Measurements from ENCODE around the gene SLC6A18. TPM values are rescaled to one million over a fixed set of nuclear protein-coding genes. Genes with fewer than 3 reads are reported as not detected.
A peak's percentile ranks its signal among the peaks of the same experiment; 100 is the strongest.
"Not testable (repeated sequence)": the region's sequence is repeated elsewhere in the genome, so short reads cannot be mapped to it uniquely, and the experiment has no call there.

The SLC6A18 gene
- total RNA-seq, 1 donor from 2014 or later, result not detected

- H3K9me3 ChIP-seq (ENCODE audit: control insufficient read depth in 3 of 3, low read length in 3 of 3), result peaks cover 0 to 2% (median 0%) of the 10 kb centered on the region in 3 donors
- no peak overlapping the region for H3K27ac ChIP-seq (ENCODE audit: low read depth, low read length)
- H3K9ac ChIP-seq (ENCODE audit: low read depth in 1 of 3, low read length in 3 of 3), result peak overlapping the region in 1 of 3 donors; percentile 25
- H3K27me3 ChIP-seq (ENCODE audit: control insufficient read depth in 3 of 3, insufficient read depth in 3 of 3, low read length in 3 of 3), result peaks cover 13 to 32% (median 24%) of the 10 kb centered on the region in 3 donors
- peak overlapping the region in 1 of 3 donors; percentile 13 for H3K4me3 ChIP-seq (ENCODE audit: low read length in 3 of 3)
- peaks cover 0 to 11% (median 7%) of the 10 kb centered on the region in 3 donors for H3K4me1 ChIP-seq (ENCODE audit: control insufficient read depth in 3 of 3, insufficient read depth in 3 of 3, low read length in 3 of 3)
- H3K36me3 ChIP-seq (ENCODE audit: control insufficient read depth in 3 of 3, insufficient read depth in 3 of 3, low read length in 3 of 3), result no peaks in the 10 kb centered on the region
These were observed 2.9 kb downstream of the SLC6A18 start for GRCh38 chr5:1228120-1228519.

- H3K9ac ChIP-seq (ENCODE audit: low read depth in 1 of 3, low read length in 3 of 3), result not testable (repeated sequence)
- peaks cover 8 to 29% (median 24%) of the 10 kb centered on the region in 3 donors for H3K27me3 ChIP-seq (ENCODE audit: control insufficient read depth in 3 of 3, insufficient read depth in 3 of 3, low read length in 3 of 3)
These were observed 3.8 kb downstream of the SLC6A18 start for GRCh38 chr5:1229023-1229422.

GRCh38 chr5:1229822-1230221, 4.6 kb downstream of the SLC6A18 start:
- peaks cover 0 to 11% (median 7%) of the 10 kb centered on the region in 3 donors for H3K4me1 ChIP-seq (ENCODE audit: control insufficient read depth in 3 of 3, insufficient read depth in 3 of 3, low read length in 3 of 3)
- H3K4me3 ChIP-seq (ENCODE audit: low read length in 3 of 3), result no peak overlapping the region
- H3K36me3 ChIP-seq (ENCODE audit: control insufficient read depth in 3 of 3, insufficient read depth in 3 of 3, low read length in 3 of 3), result no peaks in the 10 kb centered on the region
- no peak overlapping the region for H3K9ac ChIP-seq (ENCODE audit: low read depth in 1 of 3, low read length in 3 of 3)
- no peak overlapping the region for H3K27ac ChIP-seq (ENCODE audit: low read depth, low read length)
- peaks cover 7 to 30% (median 24%) of the 10 kb centered on the region in 3 donors for H3K27me3 ChIP-seq (ENCODE audit: control insufficient read depth in 3 of 3, insufficient read depth in 3 of 3, low read length in 3 of 3)
- peaks cover 0 to 3% (median 0%) of the 10 kb centered on the region in 3 donors for H3K9me3 ChIP-seq (ENCODE audit: control insufficient read depth in 3 of 3, low read length in 3 of 3)

More at GRCh38 chr5:1229023-1229422, 3.8 kb downstream of the SLC6A18 start:
- H3K9me3 ChIP-seq (ENCODE audit: control insufficient read depth in 3 of 3, low read length in 3 of 3); H3K27ac ChIP-seq (ENCODE audit: low read depth, low read length); H3K4me3 ChIP-seq (ENCODE audit: low read length in 3 of 3); H3K36me3 ChIP-seq (ENCODE audit: control insufficient read depth in 3 of 3, insufficient read depth in 3 of 3, low read length in 3 of 3): not testable (repeated sequence)
- peaks cover 0 to 11% (median 7%) of the 10 kb centered on the region in 3 donors for H3K4me1 ChIP-seq (ENCODE audit: control insufficient read depth in 3 of 3, insufficient read depth in 3 of 3, low read length in 3 of 3)

GRCh38 chr5:1230551-1230950, 5.4 kb downstream of the SLC6A18 start:
- Histone ChIP-seq H3K9ac (ENCODE audit: low read depth in 1 of 3, low read length in 3 of 3) (no peak overlapping the region), H3K4me3 (ENCODE audit: low read length in 3 of 3) (no peak overlapping the region), H3K9me3 (ENCODE audit: control insufficient read depth in 3 of 3, low read length in 3 of 3) (peaks cover 2 to 9% (median 2%) of the 10 kb centered on the region in 3 donors), H3K27me3 (ENCODE audit: control insufficient read depth in 3 of 3, insufficient read depth in 3 of 3, low read length in 3 of 3) (peaks cover 7 to 29% (median 24%) of the 10 kb centered on the region in 3 donors), H3K36me3 (ENCODE audit: control insufficient read depth in 3 of 3, insufficient read depth in 3 of 3, low read length in 3 of 3) (no peaks in the 10 kb centered on the region), H3K27ac (ENCODE audit: low read depth, low read length) (no peak overlapping the region), H3K4me1 (ENCODE audit: control insufficient read depth in 3 of 3, insufficient read depth in 3 of 3, low read length in 3 of 3) (peaks cover 0 to 11% (median 7%) of the 10 kb centered on the region in 3 donors)

- no peak overlapping the region for H3K4me3 ChIP-seq (ENCODE audit: low read length in 3 of 3)
- H3K27ac ChIP-seq (ENCODE audit: low read depth, low read length), result no peak overlapping the region
- H3K27me3 ChIP-seq (ENCODE audit: control insufficient read depth in 3 of 3, insufficient read depth in 3 of 3, low read length in 3 of 3), result peaks cover 7 to 24% (median 21%) of the 10 kb centered on the region in 3 donors
- no peak overlapping the region for H3K9ac ChIP-seq (ENCODE audit: low read depth in 1 of 3, low read length in 3 of 3)
- no peaks in the 10 kb centered on the region for H3K36me3 ChIP-seq (ENCODE audit: control insufficient read depth in 3 of 3, insufficient read depth in 3 of 3, low read length in 3 of 3)
- H3K9me3 ChIP-seq (ENCODE audit: control insufficient read depth in 3 of 3, low read length in 3 of 3), result peaks cover 2 to 9% (median 4%) of the 10 kb centered on the region in 3 donors
- H3K4me1 ChIP-seq (ENCODE audit: control insufficient read depth in 3 of 3, insufficient read depth in 3 of 3, low read length in 3 of 3), result peaks cover 0 to 11% (median 7%) of the 10 kb centered on the region in 3 donors
These were observed 6.2 kb downstream of the SLC6A18 start for GRCh38 chr5:1231354-1231905.

GRCh38 chr5:1232780-1233179, 7.6 kb downstream of the SLC6A18 start:
- Histone ChIP-seq H3K4me3 (ENCODE audit: low read length in 3 of 3) (no peak overlapping the region), H3K27ac (ENCODE audit: low read depth, low read length) (no peak overlapping the region), H3K36me3 (ENCODE audit: control insufficient read depth in 3 of 3, insufficient read depth in 3 of 3, low read length in 3 of 3) (no peaks in the 10 kb centered on the region), H3K9ac (ENCODE audit: low read depth in 1 of 3, low read length in 3 of 3) (no peak overlapping the region), H3K9me3 (ENCODE audit: control insufficient read depth in 3 of 3, low read length in 3 of 3) (peaks cover 2 to 11% (median 6%) of the 10 kb centered on the region in 3 donors), H3K27me3 (ENCODE audit: control insufficient read depth in 3 of 3, insufficient read depth in 3 of 3, low read length in 3 of 3) (peaks cover 7 to 24% (median 21%) of the 10 kb centered on the region in 3 donors), H3K4me1 (ENCODE audit: control insufficient read depth in 3 of 3, insufficient read depth in 3 of 3, low read length in 3 of 3) (peaks cover 0 to 5% (median 5%) of the 10 kb centered on the region in 3 donors)

GRCh38 chr5:1235379-1235778, 10.2 kb downstream of the SLC6A18 start:
- Histone ChIP-seq H3K4me1 (ENCODE audit: control insufficient read depth in 3 of 3, insufficient read depth in 3 of 3, low read length in 3 of 3) (no peaks in the 10 kb centered on the region), H3K27me3 (ENCODE audit: control insufficient read depth in 3 of 3, insufficient read depth in 3 of 3, low read length in 3 of 3) (peaks cover 10 to 17% (median 13%) of the 10 kb centered on the region in 3 donors), H3K4me3 (ENCODE audit: low read length in 3 of 3) (no peak overlapping the region), H3K9ac (ENCODE audit: low read depth in 1 of 3, low read length in 3 of 3) (no peak overlapping the region), H3K27ac (ENCODE audit: low read depth, low read length) (no peak overlapping the region), H3K9me3 (ENCODE audit: control insufficient read depth in 3 of 3, low read length in 3 of 3) (peaks cover 2 to 11% (median 6%) of the 10 kb centered on the region in 3 donors), H3K36me3 (ENCODE audit: control insufficient read depth in 3 of 3, insufficient read depth in 3 of 3, low read length in 3 of 3) (no peaks in the 10 kb centered on the region)

- H3K36me3 ChIP-seq (ENCODE audit: control insufficient read depth in 3 of 3, insufficient read depth in 3 of 3, low read length in 3 of 3), result no peaks in the 10 kb centered on the region
- peaks cover 2 to 11% (median 6%) of the 10 kb centered on the region in 3 donors for H3K9me3 ChIP-seq (ENCODE audit: control insufficient read depth in 3 of 3, low read length in 3 of 3)
- peaks cover 9 to 14% (median 12%) of the 10 kb centered on the region in 3 donors for H3K27me3 ChIP-seq (ENCODE audit: control insufficient read depth in 3 of 3, insufficient read depth in 3 of 3, low read length in 3 of 3)
- no peak overlapping the region for H3K4me3 ChIP-seq (ENCODE audit: low read length in 3 of 3)
- H3K9ac ChIP-seq (ENCODE audit: low read depth in 1 of 3, low read length in 3 of 3), result no peak overlapping the region
- no peak overlapping the region for H3K27ac ChIP-seq (ENCODE audit: low read depth, low read length)
- H3K4me1 ChIP-seq (ENCODE audit: control insufficient read depth in 3 of 3, insufficient read depth in 3 of 3, low read length in 3 of 3), result no peaks in the 10 kb centered on the region
These were observed 10.7 kb downstream of the SLC6A18 start for GRCh38 chr5:1235838-1236237.

GRCh38 chr5:1239505-1240251, 14.5 kb downstream of the SLC6A18 start:
- Histone ChIP-seq H3K27ac (ENCODE audit: low read depth, low read length) (no peak overlapping the region), H3K4me1 (ENCODE audit: control insufficient read depth in 3 of 3, insufficient read depth in 3 of 3, low read length in 3 of 3) (no peaks in the 10 kb centered on the region), H3K4me3 (ENCODE audit: low read length in 3 of 3) (no peak overlapping the region), H3K36me3 (ENCODE audit: control insufficient read depth in 3 of 3, insufficient read depth in 3 of 3, low read length in 3 of 3) (no peaks in the 10 kb centered on the region), H3K27me3 (ENCODE audit: control insufficient read depth in 3 of 3, insufficient read depth in 3 of 3, low read length in 3 of 3) (peaks cover 19 to 34% (median 26%) of the 10 kb centered on the region in 3 donors), H3K9ac (ENCODE audit: low read depth in 1 of 3, low read length in 3 of 3) (no peak overlapping the region), H3K9me3 (ENCODE audit: control insufficient read depth in 3 of 3, low read length in 3 of 3) (peaks cover 2 to 11% (median 6%) of the 10 kb centered on the region in 3 donors)

Measured in skeletal muscle tissue (tissue), 4 donors.